PFSK-1 (cell line): Measurements from ENCODE around the gene CACNA1F.

Experiments used
- POLR2AphosphoS5 ChIP-seq: IDR thresholded peaks from 2 replicates; pipeline ENCODE4 v1.6.1; 2012; ENCODE audit warnings: low read depth, mild to moderate bottlenecking, control low read depth, low read length, moderate library complexity
- REST ChIP-seq, 2 experiments: IDR thresholded peaks; 2 replicates each; pipeline versions ENCODE4 v1.6.1 to v1.8.0; 2011 to 2012; ENCODE audit warnings: low read depth in 2 of 2, low read length in 2 of 2, control low read depth in 1 of 2, inconsistent platforms in 1 of 2, mild to moderate bottlenecking in 1 of 2, moderate library complexity in 1 of 2; ENCODE audit not compliant: insufficient read depth in 1 of 2
- SIN3A ChIP-seq: IDR thresholded peaks from 2 replicates; pipeline ENCODE4 v1.6.1; 2012; ENCODE audit warnings: mild to moderate bottlenecking, low read length, moderate library complexity, borderline replicate concordance; ENCODE audit not compliant: insufficient read depth
- TAF1 ChIP-seq: IDR thresholded peaks from 2 replicates; pipeline ENCODE4 v1.6.1; 2012; ENCODE audit warnings: low read length, control low read depth, borderline replicate concordance; ENCODE audit not compliant: insufficient read depth

- no peak for TF ChIP-seq TAF1
- TF ChIP-seq POLR2AphosphoS5, result no peak
- no peak for TF ChIP-seq SIN3A
- no peak for TF ChIP-seq REST (IDR thresholded peaks at IDR 0.05; ENCODE audit: insufficient read depth in 1 of 2, low read depth in 2 of 2, low read length in 2 of 2)
Measured at GRCh38 chrX:49249616-49250015, 16.5 kb upstream of the CACNA1F start.
